HEK293T (cell line): Measurements from ENCODE around the gene CAMK1.

ENCODE experiments used
- BHLHE40 ChIP-seq: fragments of 450-650 bp; IDR thresholded peaks from 2 replicates; pipeline ENCODE4 v1.6.1; 2016; ENCODE audit warnings: mild to moderate bottlenecking, moderate library complexity, borderline replicate concordance
- ELF4 ChIP-seq: fragments of 450-650 bp; IDR thresholded peaks from 2 replicates; pipeline ENCODE4 v1.6.1; 2017; ENCODE audit warnings: antibody characterized with exemption
- FOXA1 ChIP-seq: fragments of 450-650 bp; IDR thresholded peaks from 2 replicates; pipeline ENCODE4 v1.6.1; 2016; ENCODE audit warnings: mild to moderate bottlenecking
- FOXK2 ChIP-seq: fragments of 450-650 bp; IDR thresholded peaks from 2 replicates; pipeline ENCODE4 v1.6.1; 2016; ENCODE audit warnings: mild to moderate bottlenecking
- HDGF ChIP-seq: fragments of 450-650 bp; IDR thresholded peaks from 2 replicates; pipeline ENCODE4 v1.6.1; 2017; ENCODE audit warnings: antibody characterized with exemption, borderline replicate concordance
- LEF1 ChIP-seq: fragments of 450-650 bp; IDR thresholded peaks from 2 replicates; pipeline ENCODE4 v1.6.1; 2017; ENCODE audit warnings: mild to moderate bottlenecking, borderline replicate concordance
- TF ChIP-seq, protein P1 (sequence below): fragments of 450-650 bp; IDR thresholded peaks from 2 replicates; pipeline ENCODE4 v1.6.1; 2016

- TF ChIP-seq ELF4 (peak; percentile 33; the same call in 1 of the 2 replicates), FOXA1 (no peak), BHLHE40 (no peak), LEF1 (no peak), FOXK2 (no peak), HDGF (no peak)
- TF ChIP-seq, protein P1, sequence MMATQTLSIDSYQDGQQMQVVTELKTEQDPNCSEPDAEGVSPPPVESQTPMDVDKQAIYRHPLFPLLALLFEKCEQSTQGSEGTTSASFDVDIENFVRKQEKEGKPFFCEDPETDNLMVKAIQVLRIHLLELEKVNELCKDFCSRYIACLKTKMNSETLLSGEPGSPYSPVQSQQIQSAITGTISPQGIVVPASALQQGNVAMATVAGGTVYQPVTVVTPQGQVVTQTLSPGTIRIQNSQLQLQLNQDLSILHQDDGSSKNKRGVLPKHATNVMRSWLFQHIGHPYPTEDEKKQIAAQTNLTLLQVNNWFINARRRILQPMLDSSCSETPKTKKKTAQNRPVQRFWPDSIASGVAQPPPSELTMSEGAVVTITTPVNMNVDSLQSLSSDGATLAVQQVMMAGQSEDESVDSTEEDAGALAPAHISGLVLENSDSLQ = peak; percentile 46; the same call in 1 of the 2 replicates
Measured at GRCh38 chr3:9749645-9750555, 19.8 kb downstream of the CAMK1 start, which contains the start of gene OGG1.
